HCT116 (cell line): ENCODE measurements around the gene GPR151. TPM values are rescaled to one million over a fixed set of nuclear protein-coding genes. Genes with fewer than 3 reads are reported as not detected.

Experiments used
- ATAC-seq: fragments of 200-7000 bp; cut with Tn5 transposase; 2 replicates; pipeline ENCODE4 v1.9.1; 2020; ENCODE audit warnings: mild to moderate bottlenecking, moderate library complexity
- BruUV-seq: library from RNA; stranded (reverse); fragments of 400-500 nt; replicated peaks from 2 replicates; lab custom pipeline; 2021; lab: Mats Ljungman, UMichigan
- CTCF ChIA-PET: fragments of 300-600 bp; sonication (Branson Sonifier 250); formaldehyde crosslinking; loops from one replicate; lab custom pipeline; 2021; ENCODE audit warnings: antibody characterized with exemption; lab: Charles Lee
- POLR2A ChIA-PET: fragments of 300-600, 350-600 bp; sonication (Branson Sonifier 250); formaldehyde crosslinking; loops from one replicate; lab custom pipeline; 2021; ENCODE audit warnings: antibody characterized with exemption; lab: Charles Lee
- RAD21 ChIA-PET, 2 experiments: fragments of 300-600 bp; sonication (Branson Sonifier 250); formaldehyde crosslinking; loops; one replicate each; lab custom pipeline; 2023; ENCODE audit warnings: low total read pairs in 2 of 2; ENCODE audit not compliant: uncharacterized antibody in 2 of 2, unreplicated experiment in 2 of 2, low non-redundant PET in 1 of 2; lab: Charles Lee
- DNase-seq: peaks from one replicate; pipeline ENCODE4 v3.0.0-alpha.2; 2010; ENCODE audit warnings: low read depth, low spot score
- H2AFZ ChIP-seq: fragments of 200-600 bp; shearing (Covaris generic), sonication (generic); 2 replicates; pipeline ENCODE4 v1.6.1; 2017; ENCODE audit warnings: low read depth, mixed run types, mixed read lengths, antibody characterized with exemption, low read length; ENCODE audit not compliant: poor library complexity, severe bottlenecking
- H3K27ac ChIP-seq: 2 replicates; pipeline ENCODE4 v1.5.1; 2012; ENCODE audit warnings: low read depth, low read length
- H3K27me3 ChIP-seq: fragments of 200-600 bp; sonication (generic); 2 replicates; pipeline ENCODE4 v1.6.1; 2016; ENCODE audit warnings: mixed run types, low read length, mixed read lengths; ENCODE audit not compliant: insufficient read depth
- H3K36me3 ChIP-seq, 2 experiments: fragments of 200-500 bp in 1 of 2; fragments of 200-600 bp in 1 of 2; sonication (Bioruptor generic) in 1 of 2; sonication (generic) in 1 of 2; 2 replicates each; pipeline versions ENCODE4 v1.5.1 to v1.6.1; 2014 to 2016; ENCODE audit warnings: low read length in 2 of 2, inconsistent platforms in 1 of 2, mixed read lengths in 1 of 2, mixed run types in 1 of 2; ENCODE audit not compliant: insufficient read depth in 2 of 2, control insufficient read depth in 1 of 2
- H3K4me1 ChIP-seq, 2 experiments: fragments of 200-600 bp in 1 of 2; sonication (generic) in 1 of 2; 2 replicates each; pipeline versions ENCODE4 v1.5.1 to v1.6.1; 2012 to 2017; ENCODE audit warnings: low read length in 2 of 2, inconsistent platforms in 1 of 2, mild to moderate bottlenecking in 1 of 2, mixed read lengths in 1 of 2, mixed run types in 1 of 2, moderate library complexity in 1 of 2; ENCODE audit not compliant: insufficient read depth in 2 of 2, control insufficient read depth in 1 of 2
- H3K4me2 ChIP-seq: fragments of 200-600 bp; sonication (generic); 2 replicates; pipeline ENCODE4 v1.6.1; 2017; ENCODE audit warnings: mixed run types, low read length, mixed read lengths
- H3K4me3 ChIP-seq, 2 experiments: fragments of 200-600 bp in 1 of 2; sonication (generic) in 1 of 2; replicated peaks in 1 of 2; 2 replicates each; pipeline ENCODE4 v1.5.1; 2011 to 2016; ENCODE audit warnings: low read length in 2 of 2, control low read depth in 1 of 2, low read depth in 1 of 2, mild to moderate bottlenecking in 1 of 2, mixed read lengths in 1 of 2, mixed run types in 1 of 2
- H3K79me2 ChIP-seq: fragments of 200-600 bp; sonication (generic); 2 replicates; pipeline ENCODE4 v1.6.1; 2017; ENCODE audit warnings: mild to moderate bottlenecking, mixed run types, low read length, moderate library complexity, mixed read lengths; ENCODE audit not compliant: insufficient read depth
- H3K9ac ChIP-seq: fragments of 200-600 bp; sonication (generic); 2 replicates; pipeline ENCODE4 v1.6.1; 2016; ENCODE audit warnings: low read length, mixed read lengths
- H3K9me2 ChIP-seq: fragments of 200-600 bp; sonication (generic), shearing (Covaris generic); 2 replicates; pipeline ENCODE4 v1.6.1; 2017; ENCODE audit warnings: mixed run types, mild to moderate bottlenecking, moderate library complexity; ENCODE audit not compliant: insufficient read depth
- H3K9me3 ChIP-seq, 2 experiments: fragments of 200-500 bp in 1 of 2; fragments of 200-600 bp in 1 of 2; sonication (Bioruptor generic) in 1 of 2; sonication (generic) in 1 of 2; 2 replicates each; pipeline ENCODE4 v1.6.1; 2014 to 2017; ENCODE audit warnings: low read length in 2 of 2, mixed read lengths in 2 of 2, inconsistent platforms in 1 of 2, low read depth in 1 of 2, mild to moderate bottlenecking in 1 of 2, mixed run types in 1 of 2, moderate library complexity in 1 of 2; ENCODE audit not compliant: control insufficient read depth in 1 of 2, insufficient read depth in 1 of 2
- H4K20me1 ChIP-seq: fragments of 200-600 bp; sonication (generic), shearing (Covaris generic); 2 replicates; pipeline ENCODE4 v1.6.1; 2017; ENCODE audit warnings: mixed run types, mild to moderate bottlenecking, moderate library complexity; ENCODE audit not compliant: insufficient read depth
- POLR2A ChIP-seq: IDR thresholded peaks from 2 replicates; pipeline ENCODE4 v1.7.0; 2011; ENCODE audit warnings: borderline replicate concordance; ENCODE audit not compliant: insufficient read depth, insufficient read length; ENCODE audit errors: extremely low read depth
- intact Hi-C: fragments of 100-400 bp; cut with micrococcal nuclease; formaldehyde crosslinking; loops from 2 replicates; pipeline ENCODE4 v1.10.0; 2022
- total RNA-seq: library from RNA; stranded (reverse); gene quantifications from one replicate; pipeline ENCODE4 v1.2.1, GENCODE V29; 2021; ENCODE audit not compliant: unreplicated experiment
- TF ChIP-seq, protein P1 (sequence below): IDR thresholded peaks from 2 replicates; pipeline ENCODE4 v1.6.1; 2011; ENCODE audit warnings: mild to moderate bottlenecking, low read length, moderate library complexity; ENCODE audit not compliant: insufficient replicate concordance; ENCODE audit errors: extremely low read depth

Gene GPR151
- total RNA-seq, 1 experiment from 2014 or later: not detected

DNA sequence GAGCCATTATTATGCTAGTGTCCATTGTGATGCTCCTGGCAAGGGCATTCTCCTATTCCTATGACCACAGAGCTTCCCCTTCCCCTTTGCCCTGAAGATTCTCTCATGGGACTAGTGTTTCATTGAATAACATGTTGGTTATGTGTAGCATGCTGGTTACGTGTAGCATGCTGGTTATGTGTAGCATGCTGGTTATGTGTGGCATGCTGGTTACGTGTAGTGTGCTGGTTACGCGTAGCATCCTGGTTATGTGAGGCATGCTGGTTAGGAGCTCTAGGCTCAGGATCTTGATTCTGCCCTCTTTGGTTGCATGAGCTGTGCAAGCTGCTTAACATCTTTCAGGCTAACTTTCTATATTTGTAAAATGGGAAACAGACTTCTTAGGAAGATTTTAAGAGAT lies 46.5 kb upstream of the GPR151 start (continued):
- TF ChIP-seq, protein P1, sequence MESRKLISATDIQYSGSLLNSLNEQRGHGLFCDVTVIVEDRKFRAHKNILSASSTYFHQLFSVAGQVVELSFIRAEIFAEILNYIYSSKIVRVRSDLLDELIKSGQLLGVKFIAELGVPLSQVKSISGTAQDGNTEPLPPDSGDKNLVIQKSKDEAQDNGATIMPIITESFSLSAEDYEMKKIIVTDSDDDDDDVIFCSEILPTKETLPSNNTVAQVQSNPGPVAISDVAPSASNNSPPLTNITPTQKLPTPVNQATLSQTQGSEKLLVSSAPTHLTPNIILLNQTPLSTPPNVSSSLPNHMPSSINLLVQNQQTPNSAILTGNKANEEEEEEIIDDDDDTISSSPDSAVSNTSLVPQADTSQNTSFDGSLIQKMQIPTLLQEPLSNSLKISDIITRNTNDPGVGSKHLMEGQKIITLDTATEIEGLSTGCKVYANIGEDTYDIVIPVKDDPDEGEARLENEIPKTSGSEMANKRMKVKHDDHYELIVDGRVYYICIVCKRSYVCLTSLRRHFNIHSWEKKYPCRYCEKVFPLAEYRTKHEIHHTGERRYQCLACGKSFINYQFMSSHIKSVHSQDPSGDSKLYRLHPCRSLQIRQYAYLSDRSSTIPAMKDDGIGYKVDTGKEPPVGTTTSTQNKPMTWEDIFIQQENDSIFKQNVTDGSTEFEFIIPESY: no peak
- TF ChIP-seq POLR2A: no peak

DNA sequence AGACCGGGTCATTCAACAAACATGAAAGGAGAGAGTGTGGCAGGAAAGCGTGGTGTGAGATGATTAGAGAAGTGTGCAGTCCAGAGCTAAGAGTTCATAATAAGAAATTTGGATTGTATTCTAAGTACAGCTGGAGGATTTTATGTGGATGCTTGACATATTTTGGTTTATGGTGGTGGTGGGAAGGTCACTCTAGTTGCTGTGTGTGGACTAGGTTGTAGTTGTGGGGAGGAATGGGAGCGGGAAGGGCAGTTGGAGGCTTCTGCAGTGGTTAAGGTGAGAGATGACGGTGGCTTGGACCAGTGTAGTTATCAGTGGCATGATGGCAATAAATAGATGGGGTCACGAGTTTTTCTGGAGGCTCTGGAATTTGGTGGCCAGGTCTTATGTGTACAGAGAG lies 45.7 kb upstream of the GPR151 start:
- Histone ChIP-seq H3K9ac (no peak overlapping the region), H3K4me1 (peaks cover 0 to 17% of the 10 kb centered on the region in 2 experiments; a peak in 1 of 4 replicates), H3K27me3 (no peaks in the 10 kb centered on the region), H3K27ac (no peak overlapping the region), H3K4me3 (no peak overlapping the region), H3K79me2 (no peaks in the 10 kb centered on the region), H2AFZ (no peak overlapping the region), H3K36me3 (no peaks in the 10 kb centered on the region), H3K4me2 (no peak overlapping the region), H3K9me3 (no peaks in the 10 kb centered on the region), H4K20me1 (no peaks in the 10 kb centered on the region), H3K9me2 (no peaks in the 10 kb centered on the region)
- ATAC-seq (no peak), DNase-seq (no peak)
- intact Hi-C loops: no loop called here
- ChIA-PET RAD21 (no interaction called here), POLR2A (no interaction called here), CTCF (no interaction called here)
- TF ChIP-seq, protein P1: no peak
- BruUV-seq: no TSS peak
